Left ventricle myocardium inferior (tissue), 1 donor: ENCODE results near the gene CCNQ. TPM values are rescaled to one million over a fixed set of nuclear protein-coding genes. Genes with fewer than 3 reads are reported as not detected.

Experiments
- DNase-seq: peaks from one replicate; pipeline ENCODE4 v3.0.0-alpha.2; 2020
- H3K27ac ChIP-seq: fragments of 200-600 bp; replicated peaks from 2 replicates; pipeline ENCODE4 v1.8.0; 2021
- H3K27me3 ChIP-seq: fragments of 200-600 bp; 2 replicates; pipeline ENCODE4 v1.8.0; 2021; ENCODE audit warnings: low read depth
- H3K36me3 ChIP-seq: fragments of 200-600 bp; 2 replicates; pipeline ENCODE4 v1.8.0; 2021
- H3K4me1 ChIP-seq: fragments of 200-600 bp; 2 replicates; pipeline ENCODE4 v1.8.0; 2021
- H3K4me3 ChIP-seq: fragments of 200-600 bp; 2 replicates; pipeline ENCODE4 v1.8.0; 2021; ENCODE audit warnings: mild to moderate bottlenecking, moderate library complexity
- H3K9me3 ChIP-seq: fragments of 200-600 bp; replicated peaks from 2 replicates; pipeline ENCODE4 v1.8.0; 2021
- intact Hi-C: fragments of 100-400 bp; cut with micrococcal nuclease; formaldehyde crosslinking; loops from one replicate; pipeline ENCODE4 v1.11.0; 2022
- total RNA-seq: library from RNA; stranded (reverse); fragmentation: NEBNext Ultra II Directional; extraction: Animal tissue kit (Norgen Biotek cat#: 25700); gene quantifications from one replicate; pipeline ENCODE4 v1.2.1, GENCODE V29; 2021
- TF ChIP-seq, protein P1 (sequence below): fragments of 200-600 bp; IDR thresholded peaks from 2 replicates; pipeline ENCODE4 v1.8.0; 2021; ENCODE audit warnings: antibody characterized with exemption, mild to moderate bottlenecking, borderline replicate concordance
- donor health status: DM: no; HTN: yes; CAD: no; lungs with severe emphysema.

The CCNQ gene
- total RNA-seq, 1 donor from 2014 or later, result 39.3 TPM

DNA sequence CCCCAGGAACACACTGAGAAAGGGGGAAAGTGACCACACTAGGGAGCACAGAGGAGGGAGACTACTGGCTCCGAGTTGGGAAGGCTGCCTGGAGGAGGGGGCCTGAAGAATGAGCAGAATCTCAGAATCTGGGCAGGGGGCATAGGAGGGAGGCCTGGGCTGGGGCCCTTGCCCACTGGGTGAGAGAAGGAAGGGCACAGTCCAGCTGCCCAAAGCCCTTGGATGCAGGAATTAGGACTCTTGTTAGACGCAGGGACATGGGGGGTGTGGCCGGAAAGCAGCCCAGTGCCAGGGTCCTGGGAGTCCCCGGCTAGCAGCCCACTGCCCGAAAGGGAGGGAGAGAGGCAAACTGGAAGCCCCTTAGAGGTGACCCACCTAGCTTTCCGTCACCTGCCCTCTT lies 46.2 kb upstream of the CCNQ start:
- no peak for DNase-seq
- H3K9me3 ChIP-seq, result no peaks in the 10 kb centered on the region
- TF ChIP-seq, protein P1, sequence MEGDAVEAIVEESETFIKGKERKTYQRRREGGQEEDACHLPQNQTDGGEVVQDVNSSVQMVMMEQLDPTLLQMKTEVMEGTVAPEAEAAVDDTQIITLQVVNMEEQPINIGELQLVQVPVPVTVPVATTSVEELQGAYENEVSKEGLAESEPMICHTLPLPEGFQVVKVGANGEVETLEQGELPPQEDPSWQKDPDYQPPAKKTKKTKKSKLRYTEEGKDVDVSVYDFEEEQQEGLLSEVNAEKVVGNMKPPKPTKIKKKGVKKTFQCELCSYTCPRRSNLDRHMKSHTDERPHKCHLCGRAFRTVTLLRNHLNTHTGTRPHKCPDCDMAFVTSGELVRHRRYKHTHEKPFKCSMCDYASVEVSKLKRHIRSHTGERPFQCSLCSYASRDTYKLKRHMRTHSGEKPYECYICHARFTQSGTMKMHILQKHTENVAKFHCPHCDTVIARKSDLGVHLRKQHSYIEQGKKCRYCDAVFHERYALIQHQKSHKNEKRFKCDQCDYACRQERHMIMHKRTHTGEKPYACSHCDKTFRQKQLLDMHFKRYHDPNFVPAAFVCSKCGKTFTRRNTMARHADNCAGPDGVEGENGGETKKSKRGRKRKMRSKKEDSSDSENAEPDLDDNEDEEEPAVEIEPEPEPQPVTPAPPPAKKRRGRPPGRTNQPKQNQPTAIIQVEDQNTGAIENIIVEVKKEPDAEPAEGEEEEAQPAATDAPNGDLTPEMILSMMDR, result no peak
- intact Hi-C loops, result no loop called here
- H3K27ac ChIP-seq, result no peak overlapping the region
- H3K36me3 ChIP-seq, result no peaks in the 10 kb centered on the region
- H3K4me1 ChIP-seq, result peaks cover 19% of the 10 kb centered on the region
- no peak overlapping the region for H3K4me3 ChIP-seq
- peaks cover 90% of the 10 kb centered on the region for H3K27me3 ChIP-seq

- H3K27me3 ChIP-seq, result peaks cover 93% of the 10 kb centered on the region
- TF ChIP-seq, protein P1, result no peak
- no peak for DNase-seq
- intact Hi-C loops, result no loop called here
- H3K9me3 ChIP-seq, result no peaks in the 10 kb centered on the region
- no peak overlapping the region for H3K27ac ChIP-seq
- H3K4me3 ChIP-seq, result peak overlapping the region; percentile 25
- no peaks in the 10 kb centered on the region for H3K36me3 ChIP-seq
- H3K4me1 ChIP-seq, result peaks cover 19% of the 10 kb centered on the region
These were observed 45.6 kb upstream of the CCNQ start for GRCh38 chrX:153644356-153645125.

DNA sequence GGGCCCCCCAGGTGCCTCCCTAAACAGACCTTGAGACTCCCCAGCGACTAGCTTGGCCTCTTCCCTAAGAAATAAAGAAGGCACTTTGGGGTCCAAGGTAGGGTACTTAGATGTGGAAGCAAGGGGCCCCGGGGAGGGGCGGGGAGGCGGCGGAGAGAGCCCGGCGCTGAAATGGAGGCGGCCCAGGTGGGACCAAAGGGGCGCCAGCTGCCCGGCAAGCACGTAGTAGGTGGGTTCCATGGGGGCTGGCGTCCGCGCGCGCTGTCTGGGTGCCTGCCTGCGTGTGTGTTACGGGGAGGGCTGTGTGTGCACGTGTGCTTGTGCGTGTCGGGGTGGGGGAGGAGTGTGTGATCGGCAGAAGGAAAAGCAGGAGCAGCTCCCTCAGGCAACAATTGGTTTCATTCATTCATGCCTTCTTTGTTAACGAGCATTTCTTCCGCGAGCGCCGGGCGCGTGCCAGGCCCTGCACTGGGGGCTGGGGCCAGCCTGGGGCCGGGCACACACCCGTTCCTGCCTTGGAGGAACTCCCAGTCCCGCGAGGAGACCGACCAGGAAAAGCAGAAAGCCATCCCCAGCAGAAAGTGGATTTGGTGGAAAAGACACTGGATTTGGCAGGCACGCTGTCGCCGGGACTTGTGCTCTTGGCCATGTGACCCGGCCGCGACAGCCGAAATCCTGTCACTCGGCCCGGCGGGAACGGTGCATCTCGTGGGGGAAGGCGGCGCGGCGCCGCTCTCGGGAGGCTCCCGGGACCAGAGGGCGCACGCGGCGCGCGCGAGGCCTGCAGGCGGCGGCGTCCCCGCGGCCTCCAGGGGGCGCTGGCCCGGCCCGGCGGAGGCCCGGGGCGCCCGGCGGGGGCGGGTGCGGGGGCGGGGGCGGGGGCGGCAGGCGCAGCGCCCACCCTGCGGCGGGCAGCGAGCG lies 44.8 kb upstream of the CCNQ start:
- Histone ChIP-seq H3K4me3 (peak overlapping the region; percentile 46), H3K27ac (no peak overlapping the region), H3K9me3 (no peaks in the 10 kb centered on the region), H3K4me1 (peaks cover 19% of the 10 kb centered on the region), H3K27me3 (peaks cover 87% of the 10 kb centered on the region), H3K36me3 (no peaks in the 10 kb centered on the region)
- intact Hi-C loops, result no loop called here
- DNase-seq, result no peak
- TF ChIP-seq, protein P1, result peak; percentile 17

DNA sequence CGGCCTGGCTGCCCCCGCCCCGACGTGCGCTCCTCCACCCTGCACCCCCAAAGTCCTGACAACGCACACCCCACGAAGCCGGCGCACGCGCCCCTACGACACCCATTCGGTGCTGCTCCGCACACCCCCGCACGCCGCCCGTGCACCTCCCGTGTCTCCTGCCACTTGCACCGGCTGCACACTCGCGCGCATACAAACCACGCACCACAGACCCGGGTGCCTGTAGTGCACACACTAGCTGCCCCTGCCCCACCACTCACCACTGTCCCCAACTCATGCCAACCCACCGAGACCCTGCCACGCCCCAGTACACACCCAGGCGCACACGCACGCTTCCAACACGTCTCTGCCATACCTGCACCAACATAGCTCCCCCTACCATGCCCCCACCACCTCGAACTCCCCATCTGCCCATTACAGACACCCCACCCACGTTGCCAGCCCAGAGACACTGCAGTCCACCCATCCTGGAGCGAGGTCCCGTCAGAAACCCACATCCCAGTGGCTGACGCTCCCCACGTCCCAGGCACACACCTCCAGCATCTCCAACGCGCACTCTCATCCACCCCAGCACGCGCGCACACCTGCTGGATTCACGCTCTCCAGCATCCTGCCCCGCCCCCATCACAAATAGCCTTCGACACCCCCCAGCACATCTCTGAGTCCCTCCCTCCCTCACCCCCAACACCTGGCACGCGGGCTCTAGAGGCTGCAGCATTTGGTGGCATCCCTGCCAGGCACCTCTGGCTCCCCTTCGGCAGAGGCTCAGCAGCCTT lies 43.9 kb upstream of the CCNQ start:
- intact Hi-C loops, result no loop called here
- H3K4me1 ChIP-seq, result peaks cover 19% of the 10 kb centered on the region
- peak overlapping the region; percentile 45 for H3K4me3 ChIP-seq
- H3K27me3 ChIP-seq, result peaks cover 86% of the 10 kb centered on the region
- TF ChIP-seq, protein P1, result no peak
- no peaks in the 10 kb centered on the region for H3K36me3 ChIP-seq
- no peak overlapping the region for H3K27ac ChIP-seq
- no peaks in the 10 kb centered on the region for H3K9me3 ChIP-seq
- DNase-seq, result no peak

DNA sequence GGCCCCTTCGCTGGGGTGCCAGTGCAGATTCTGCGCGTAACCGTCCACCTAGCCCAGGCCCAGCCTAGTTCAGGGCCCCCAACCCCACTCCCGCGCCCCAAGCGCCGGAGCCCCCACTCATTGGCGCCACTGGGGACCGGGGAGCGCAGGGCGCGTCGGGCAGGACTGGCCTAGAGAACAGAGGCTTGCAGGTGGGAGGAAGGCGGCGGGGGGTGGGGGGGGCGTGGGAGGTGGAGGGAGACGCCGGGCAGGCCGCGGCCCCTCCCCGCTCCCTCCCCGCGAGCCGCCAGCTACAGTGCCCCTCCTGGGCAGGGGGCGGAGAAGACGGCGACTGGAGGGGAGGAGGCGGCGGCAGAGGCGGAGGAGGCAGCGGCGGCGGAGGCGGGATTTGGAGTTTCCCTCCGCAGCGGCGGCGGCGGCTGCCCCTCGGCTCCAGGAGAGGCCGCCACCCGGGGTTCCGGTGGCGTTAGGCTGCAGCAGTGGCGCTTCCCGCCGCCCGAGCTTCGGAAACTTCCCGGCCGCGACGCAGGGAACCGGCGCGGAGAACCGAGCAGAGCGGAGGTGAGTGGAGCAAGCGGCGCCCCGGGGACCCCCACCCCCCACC lies 43.2 kb upstream of the CCNQ start:
- Histone ChIP-seq H3K27ac (no peak overlapping the region), H3K9me3 (no peaks in the 10 kb centered on the region), H3K4me1 (peaks cover 19% of the 10 kb centered on the region), H3K36me3 (no peaks in the 10 kb centered on the region), H3K27me3 (peaks cover 79% of the 10 kb centered on the region), H3K4me3 (peak overlapping the region; percentile 45)
- TF ChIP-seq, protein P1, result no peak
- intact Hi-C loops, result no loop called here
- no peak for DNase-seq
